H1 (cell line): ENCODE data around the gene SLFN5. TPM values are rescaled to one million over a fixed set of nuclear protein-coding genes. Genes with fewer than 3 reads are reported as not detected.

Source experiments
- ASH2L ChIP-seq: fragments of 200-600, 300-600 bp; sonication (generic); IDR thresholded peaks from one replicate; pipeline ENCODE4 v1.7.1; 2017; ENCODE audit warnings: low read length
- BACH1 ChIP-seq: IDR thresholded peaks from 2 replicates; pipeline ENCODE4 v1.6.1; 2012; ENCODE audit warnings: low read length, improper control_type of control experiment
- BRCA1 ChIP-seq: IDR thresholded peaks from 2 replicates; pipeline ENCODE4 v1.6.1; 2012; ENCODE audit warnings: low read depth, low read length, improper control_type of control experiment
- CBX5 ChIP-seq: fragments of 300-800, 300-1000 bp; sonication (generic); IDR thresholded peaks from 2 replicates; pipeline ENCODE4 v1.7.1; 2016; ENCODE audit warnings: antibody characterized with exemption, low read length, low read depth
- CHD2 ChIP-seq: IDR thresholded peaks from 2 replicates; pipeline ENCODE4 v1.6.1; 2012; ENCODE audit warnings: low read length, improper control_type of control experiment
- EGR1 ChIP-seq: IDR thresholded peaks from 2 replicates; pipeline ENCODE4 v1.6.1; 2011; ENCODE audit warnings: low read depth, low read length, borderline replicate concordance
- EZH2 ChIP-seq: fragments of 200-600 bp; sonication (generic); IDR thresholded peaks from 2 replicates; pipeline ENCODE4 v1.7.1; 2012; ENCODE audit warnings: low read depth, mild to moderate bottlenecking, moderate library complexity, low read length, inconsistent platforms; ENCODE audit not compliant: severe bottlenecking
- GABPA ChIP-seq: IDR thresholded peaks from 2 replicates; pipeline ENCODE4 v1.6.1; 2011; ENCODE audit warnings: mild to moderate bottlenecking, low read length, moderate library complexity, borderline replicate concordance; ENCODE audit not compliant: insufficient read depth
- HDAC2 ChIP-seq, 2 experiments: fragments of 300-600 bp in 1 of 2; sonication (generic) in 1 of 2; IDR thresholded peaks; 2 replicates each; pipeline ENCODE4 v1.6.1; 2011 to 2012; ENCODE audit warnings: low read depth in 2 of 2, low read length in 2 of 2, mild to moderate bottlenecking in 2 of 2, moderate library complexity in 2 of 2, borderline replicate concordance in 1 of 2, inconsistent platforms in 1 of 2
- JUND ChIP-seq: IDR thresholded peaks from 2 replicates; pipeline ENCODE4 v1.6.1; 2011; ENCODE audit warnings: mild to moderate bottlenecking, improper control_type of control experiment, low read length
- KDM1A ChIP-seq: fragments of 200-600, 300-600 bp; sonication (generic); IDR thresholded peaks from 2 replicates; pipeline ENCODE4 v1.7.1; 2016; ENCODE audit warnings: mild to moderate bottlenecking, low read length, borderline replicate concordance
- MAX ChIP-seq: IDR thresholded peaks from 2 replicates; pipeline ENCODE4 v1.6.1; 2012; ENCODE audit warnings: inconsistent platforms
- POU5F1 ChIP-seq: IDR thresholded peaks from 2 replicates; pipeline ENCODE4 v1.6.1; 2011; ENCODE audit warnings: low read depth, mild to moderate bottlenecking, low read length, moderate library complexity
- RFX5 ChIP-seq: IDR thresholded peaks from 2 replicates; pipeline ENCODE4 v1.6.1; 2011; ENCODE audit warnings: low read depth, low read length, improper control_type of control experiment, borderline replicate concordance
- RXRA ChIP-seq: IDR thresholded peaks from 2 replicates; pipeline ENCODE4 v1.6.1; 2011; ENCODE audit warnings: low read depth, mild to moderate bottlenecking, low read length, moderate library complexity; ENCODE audit not compliant: insufficient read depth
- SIN3A ChIP-seq, 2 experiments: IDR thresholded peaks in 1 of 2; conservative IDR thresholded peaks in 1 of 2; 2 replicates each; pipeline ENCODE4 v1.6.1; 2011 to 2012; ENCODE audit warnings: low read length in 2 of 2, improper control_type of control experiment in 1 of 2, low read depth in 1 of 2, mild to moderate bottlenecking in 1 of 2
- SP1 ChIP-seq: IDR thresholded peaks from 2 replicates; pipeline ENCODE4 v1.6.1; 2011; ENCODE audit warnings: low read depth, low read length
- SP2 ChIP-seq: IDR thresholded peaks from 2 replicates; pipeline ENCODE4 v1.6.1; 2012; ENCODE audit warnings: mild to moderate bottlenecking, low read length, inconsistent platforms
- SP4 ChIP-seq: IDR thresholded peaks from 2 replicates; pipeline ENCODE4 v1.6.1; 2012; ENCODE audit warnings: low read length, inconsistent platforms
- SUZ12 ChIP-seq: fragments of 200-600 bp; sonication (generic); IDR thresholded peaks from 2 replicates; pipeline ENCODE4 v1.6.1; 2012; ENCODE audit warnings: mild to moderate bottlenecking, inconsistent platforms, low read length, moderate library complexity, mixed read lengths
- TAF1 ChIP-seq: IDR thresholded peaks from 2 replicates; pipeline ENCODE4 v1.6.1; 2011; ENCODE audit warnings: mild to moderate bottlenecking, low read depth, low read length
- TAF7 ChIP-seq: optimal IDR thresholded peaks from 2 replicates; pipeline ENCODE3; 2011; ENCODE audit warnings: low read depth, mild to moderate bottlenecking, inconsistent platforms, low read length, moderate library complexity, borderline replicate concordance
- TCF12 ChIP-seq: IDR thresholded peaks from 2 replicates; pipeline ENCODE4 v1.6.1; 2011; ENCODE audit warnings: low read depth, mild to moderate bottlenecking, low read length
- YY1 ChIP-seq: IDR thresholded peaks from 2 replicates; pipeline ENCODE4 v1.6.1; 2011; ENCODE audit warnings: low read depth, mild to moderate bottlenecking, low read length
- polyA plus RNA-seq, 7 experiments: library from polyadenylated mRNA; depleted of rRNA in 3 of 7; stranded (reverse) in 5 of 7; unstranded in 2 of 7; fragments of >200 nt in 5 of 7; fragments of 200-250 nt in 2 of 7; gene quantifications; 1 replicate in 5 of 7; 2 replicates in 1 of 7; 4 replicates in 1 of 7; pipeline versions ENCODE4 v1.2.1 to v1.2.3, GENCODE V29; 2011 to 2013; ENCODE audit warnings: missing spikeins in 2 of 7, mixed read lengths in 2 of 7
- total RNA-seq: library from RNA; stranded (reverse); fragmentation: NEBNext Ultra II Directional; extraction: Animal tissue kit (Norgen Biotek cat#: 25700); gene quantifications from 2 replicates; pipeline ENCODE4 v1.2.1, GENCODE V29; 2021
- TF ChIP-seq, protein P1 (sequence below): IDR thresholded peaks from 2 replicates; pipeline ENCODE4 v1.6.1; 2012; ENCODE audit warnings: inconsistent platforms

SLFN5 gene
- total and polyA plus RNA-seq, 2 of the 8 experiments (the other 6 are each of a cell fraction or from before 2014, with no cell fraction given): 0.86 to 3.0 TPM

DNA sequence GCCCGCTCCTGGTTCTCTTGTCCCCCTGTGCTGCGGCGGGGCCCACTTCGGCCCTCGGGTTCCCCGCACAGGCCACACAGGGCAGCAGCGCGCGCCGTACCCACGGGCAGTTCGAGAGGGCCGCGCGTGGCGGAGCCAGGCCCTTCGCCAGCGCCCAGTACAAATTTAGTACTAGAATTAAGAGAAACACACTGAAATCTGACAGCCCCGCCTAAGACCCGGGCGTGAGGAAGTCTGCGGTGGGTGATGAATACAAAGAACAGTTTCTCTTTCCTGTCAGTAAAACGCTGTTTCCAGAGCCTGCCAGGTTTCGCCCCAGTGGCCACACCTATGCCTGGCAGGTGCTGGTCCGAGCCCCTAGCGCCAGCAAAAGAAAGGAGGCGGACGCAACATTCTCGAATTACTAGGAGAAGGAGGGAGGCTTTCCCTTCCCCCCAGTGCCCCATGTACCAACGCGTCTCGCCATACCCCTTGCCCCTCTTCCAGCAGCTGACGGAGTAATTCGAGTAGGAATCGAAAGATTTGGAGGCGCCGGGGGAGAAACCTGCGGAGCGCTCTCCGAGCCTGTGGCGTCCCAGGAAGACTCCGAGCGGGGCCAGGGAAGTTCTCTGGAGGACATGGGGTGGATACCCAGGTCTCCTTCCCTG lies 591 bp upstream of the SLFN5 start (continued):
- TF ChIP-seq, protein P1, sequence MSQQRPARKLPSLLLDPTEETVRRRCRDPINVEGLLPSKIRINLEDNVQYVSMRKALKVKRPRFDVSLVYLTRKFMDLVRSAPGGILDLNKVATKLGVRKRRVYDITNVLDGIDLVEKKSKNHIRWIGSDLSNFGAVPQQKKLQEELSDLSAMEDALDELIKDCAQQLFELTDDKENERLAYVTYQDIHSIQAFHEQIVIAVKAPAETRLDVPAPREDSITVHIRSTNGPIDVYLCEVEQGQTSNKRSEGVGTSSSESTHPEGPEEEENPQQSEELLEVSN: peak; percentile 11; the same call in 1 of the 2 replicates
- TF ChIP-seq BACH1: 0 out of 2 replicates have a peak, but pooled peaks have one; percentile 3
- no peak for TF ChIP-seq TAF1
- no peak for TF ChIP-seq RFX5
- no peak for TF ChIP-seq SP1
- no peak for TF ChIP-seq KDM1A
- TF ChIP-seq TCF12: 0 out of 2 replicates have a peak, but pooled peaks have one; percentile 56
- TF ChIP-seq HDAC2 (IDR thresholded peaks at IDR 0.05; ENCODE audit: borderline replicate concordance in 1 of 2, low read depth in 2 of 2, low read length in 2 of 2): no peak
- TF ChIP-seq EZH2: no peak
- no peak for TF ChIP-seq RXRA
- TF ChIP-seq TAF7: no peak
- no peak for TF ChIP-seq ASH2L
- no peak for TF ChIP-seq SP4
- TF ChIP-seq MAX: 0 out of 2 replicates have a peak, but pooled peaks have one; percentile 40
- no peak for TF ChIP-seq EGR1
- no peak for TF ChIP-seq SP2
- no peak for TF ChIP-seq SUZ12
- no peak for TF ChIP-seq CHD2
- TF ChIP-seq CBX5: no peak
- no peak for TF ChIP-seq JUND
- TF ChIP-seq POU5F1: no peak
- no peak for TF ChIP-seq BRCA1
- 0 out of 2 replicates have a peak, but pooled peaks have one; percentile 54 for TF ChIP-seq YY1
- no peak for TF ChIP-seq GABPA
- 0 out of 4 replicates have a peak, but pooled peaks of 1 of the 2 experiments have one; percentile 38 for TF ChIP-seq SIN3A (conservative IDR thresholded peaks at IDR 0.05 in 1 of 2, IDR thresholded peaks at IDR 0.05 in 1 of 2; ENCODE audit: low read depth in 1 of 2, low read length in 2 of 2)
